ENCODE data around the gene EXOG.
A peak's percentile ranks its signal among the peaks of the same experiment; 100 is the strongest.

DNA sequence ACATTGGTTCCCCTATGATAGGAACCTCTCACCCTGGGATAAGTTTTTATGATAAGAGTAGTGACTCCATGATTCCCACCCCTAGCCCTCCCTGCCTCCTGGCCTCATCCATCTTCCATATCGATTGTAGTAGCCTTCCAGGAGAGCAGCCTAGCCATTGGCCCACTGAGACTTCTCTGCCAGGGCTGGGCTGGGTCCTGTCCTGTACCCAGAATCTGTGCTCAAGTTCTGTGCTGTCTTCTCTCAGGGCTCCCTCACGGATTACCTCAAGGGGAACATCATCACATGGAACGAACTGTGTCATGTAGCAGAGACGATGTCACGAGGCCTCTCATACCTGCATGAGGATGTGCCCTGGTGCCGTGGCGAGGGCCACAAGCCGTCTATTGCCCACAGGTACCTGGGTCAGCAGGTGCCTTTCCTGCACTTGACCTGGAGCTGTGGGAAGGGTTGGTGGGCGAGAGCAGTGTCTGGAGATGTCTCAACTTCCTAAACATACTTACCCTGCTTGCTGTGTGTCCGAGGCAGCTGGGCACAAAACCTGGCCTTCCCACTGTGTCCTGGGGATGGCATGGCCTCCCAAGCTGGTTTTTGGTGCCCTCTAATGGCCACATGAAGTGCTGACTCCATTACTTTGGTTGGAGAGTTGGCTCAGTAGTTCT lies 16.6 kb upstream of the EXOG start:
- TF ChIP-seq, protein P1, sequence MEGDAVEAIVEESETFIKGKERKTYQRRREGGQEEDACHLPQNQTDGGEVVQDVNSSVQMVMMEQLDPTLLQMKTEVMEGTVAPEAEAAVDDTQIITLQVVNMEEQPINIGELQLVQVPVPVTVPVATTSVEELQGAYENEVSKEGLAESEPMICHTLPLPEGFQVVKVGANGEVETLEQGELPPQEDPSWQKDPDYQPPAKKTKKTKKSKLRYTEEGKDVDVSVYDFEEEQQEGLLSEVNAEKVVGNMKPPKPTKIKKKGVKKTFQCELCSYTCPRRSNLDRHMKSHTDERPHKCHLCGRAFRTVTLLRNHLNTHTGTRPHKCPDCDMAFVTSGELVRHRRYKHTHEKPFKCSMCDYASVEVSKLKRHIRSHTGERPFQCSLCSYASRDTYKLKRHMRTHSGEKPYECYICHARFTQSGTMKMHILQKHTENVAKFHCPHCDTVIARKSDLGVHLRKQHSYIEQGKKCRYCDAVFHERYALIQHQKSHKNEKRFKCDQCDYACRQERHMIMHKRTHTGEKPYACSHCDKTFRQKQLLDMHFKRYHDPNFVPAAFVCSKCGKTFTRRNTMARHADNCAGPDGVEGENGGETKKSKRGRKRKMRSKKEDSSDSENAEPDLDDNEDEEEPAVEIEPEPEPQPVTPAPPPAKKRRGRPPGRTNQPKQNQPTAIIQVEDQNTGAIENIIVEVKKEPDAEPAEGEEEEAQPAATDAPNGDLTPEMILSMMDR (IDR thresholded peaks at IDR 0.05) = peak; percentile 84 to 95 (median 90)
- no peak for TF ChIP-seq POLR2A (IDR thresholded peaks at IDR 0.05)
